NCI-H2081 treated with DMSO at 0.1 percent for 48 hours (cell line): Measurements from ENCODE around the gene CYBC1.
"Not testable (repeated sequence)": the region's sequence is repeated elsewhere in the genome, so short reads cannot be mapped to it uniquely, and the experiment has no call there.

ENCODE experiments used
- DNase-seq: peaks from one replicate; lab custom pipeline; 2025; lab: John Stamatoyannopoulos, UW

The CYBC1 gene

GRCh38 chr17:82477934-82478333 lies 27.4 kb upstream of the CYBC1 start:
- no peak for DNase-seq

- DNase-seq, result no peak
Measured at GRCh38 chr17:82475458-82475857, 24.9 kb upstream of the CYBC1 start.

GRCh38 chr17:82474223-82475010 lies 23.9 kb upstream of the CYBC1 start:
- DNase-seq, result no peak

DNA sequence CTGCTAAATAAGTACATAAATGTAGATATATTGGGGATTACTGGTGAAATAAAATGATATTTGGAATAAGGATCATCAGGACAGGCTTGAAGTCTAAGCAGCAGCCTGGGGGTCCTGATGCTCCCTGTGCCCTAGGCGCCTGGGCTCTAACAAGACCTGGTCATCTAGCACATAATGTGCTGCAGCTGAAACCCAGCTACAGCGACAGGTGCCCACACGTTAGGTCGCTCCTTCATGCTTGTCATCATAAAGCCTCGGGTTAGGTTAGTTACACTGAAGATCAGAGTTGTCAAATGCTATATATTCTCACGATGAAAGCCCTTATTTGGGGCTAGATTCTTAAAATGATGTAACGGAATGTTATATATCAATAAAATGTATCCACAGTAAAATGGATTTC lies 19.5 kb upstream of the CYBC1 start:
- DNase-seq, result no peak

GRCh38 chr17:82468692-82469091 lies 18.1 kb upstream of the CYBC1 start:
- DNase-seq, result no peak

- DNase-seq, result no peak
Measured at GRCh38 chr17:82465023-82465603, 14.6 kb upstream of the CYBC1 start.

DNA sequence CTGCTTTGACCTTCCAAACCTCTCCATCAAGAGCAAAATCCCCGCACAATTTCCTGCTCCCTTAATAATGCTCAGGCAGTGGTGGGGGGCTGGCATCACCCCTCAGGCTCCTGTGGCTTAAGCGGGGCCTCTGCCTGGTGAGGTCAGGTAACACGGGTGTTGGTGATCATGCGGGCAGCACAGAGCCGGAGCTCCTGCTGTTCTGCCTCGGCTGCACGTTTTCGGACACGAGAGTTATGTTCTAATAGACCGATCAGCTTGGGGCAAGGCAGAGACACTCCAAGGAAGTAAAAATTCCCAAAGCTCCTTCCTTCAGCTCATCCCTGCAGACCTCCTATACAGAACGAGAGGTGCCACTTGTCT lies 14.0 kb upstream of the CYBC1 start:
- no peak for DNase-seq

DNA sequence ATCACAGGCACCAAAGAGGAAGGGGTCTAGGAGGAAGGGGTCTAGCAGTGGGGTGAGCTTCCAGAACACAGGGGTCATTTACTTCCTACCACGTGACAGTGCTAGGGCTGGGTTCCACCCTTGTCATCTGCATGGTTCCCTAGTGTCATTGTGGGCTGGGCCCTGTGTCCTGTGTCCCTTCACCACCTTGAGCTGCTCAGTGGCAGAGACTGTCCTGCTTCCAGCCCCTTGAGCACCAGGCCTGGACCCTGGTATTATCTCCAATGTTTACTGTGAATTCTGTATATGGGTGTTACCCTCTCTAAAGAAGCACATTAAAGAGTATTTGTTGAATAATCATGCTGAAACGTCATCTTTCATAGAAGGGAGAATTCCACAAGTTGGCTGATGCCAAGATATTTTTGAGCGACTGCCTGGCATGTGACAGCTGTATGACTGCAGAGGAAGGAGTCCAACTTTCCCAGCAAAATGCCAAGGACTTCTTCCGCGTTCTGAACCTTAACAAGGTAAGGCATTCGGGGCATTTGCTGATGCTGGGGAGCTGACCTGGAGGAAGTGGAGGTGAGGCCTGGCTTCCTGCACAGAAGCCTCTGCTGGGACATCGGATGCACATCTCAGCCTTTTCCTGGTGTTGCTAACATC lies 13.5 kb upstream of the CYBC1 start:
- no peak for DNase-seq

DNA sequence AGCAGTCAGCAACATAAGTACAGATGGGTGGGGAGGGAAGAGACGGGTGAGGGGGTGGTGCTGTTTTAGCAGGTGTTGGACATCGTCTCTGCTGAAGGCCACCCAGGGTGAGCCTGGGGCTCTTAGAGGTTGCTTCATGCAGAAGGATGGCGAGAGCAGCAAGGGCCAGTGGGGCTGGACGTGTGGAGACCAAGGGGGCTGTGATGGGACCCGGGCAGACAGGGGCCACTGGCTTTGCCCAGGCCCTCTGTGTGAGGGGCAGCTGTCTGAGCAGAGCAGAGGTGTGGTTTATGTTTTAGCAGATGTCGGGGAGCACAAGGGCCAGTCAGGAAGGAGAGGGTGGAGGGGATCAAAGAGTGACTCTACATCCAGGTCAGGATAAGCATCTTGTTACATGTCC lies 12.8 kb upstream of the CYBC1 start:
- no peak for DNase-seq

DNA sequence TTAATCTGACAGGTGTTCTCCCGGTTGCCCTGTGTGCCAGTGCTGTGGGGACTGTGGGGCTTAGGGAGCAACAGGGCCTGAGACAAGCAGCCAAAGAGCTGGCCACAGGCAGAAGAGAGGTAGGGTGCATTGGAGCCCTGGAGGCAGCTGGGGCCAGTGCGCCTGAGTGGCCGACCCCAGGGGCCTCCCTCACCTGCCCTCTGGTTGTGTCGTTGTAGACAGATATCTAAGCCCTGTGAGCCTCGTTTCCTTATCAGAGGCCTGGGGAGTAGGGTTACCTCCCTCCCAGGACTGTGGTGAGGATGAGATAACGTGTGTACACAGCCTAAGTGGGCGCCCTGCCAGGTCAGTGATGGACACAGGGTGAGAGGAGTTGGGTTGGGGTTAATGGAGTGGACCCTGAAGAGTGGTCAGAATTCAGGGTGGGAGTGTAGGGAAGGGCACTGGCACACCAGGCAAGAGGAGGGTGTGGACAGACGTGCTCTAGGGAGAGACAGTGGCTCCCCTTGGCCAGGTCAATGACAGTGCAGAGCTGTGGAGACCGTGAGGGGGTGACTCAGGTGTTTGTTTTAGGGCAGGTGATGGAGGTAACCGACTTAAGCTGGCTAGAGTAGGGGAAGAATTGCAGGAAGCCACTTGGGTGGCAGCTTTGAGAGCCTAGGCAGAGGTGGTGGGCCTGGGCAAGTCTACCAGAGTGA lies 11.4 kb upstream of the CYBC1 start:
- DNase-seq, result no peak

- DNase-seq, result not testable (repeated sequence)
Measured at GRCh38 chr17:82459936-82460335, 9.4 kb upstream of the CYBC1 start.

- no peak for DNase-seq
Measured at GRCh38 chr17:82458885-82459424, 8.4 kb upstream of the CYBC1 start.

GRCh38 chr17:82458179-82458884 lies 7.8 kb upstream of the CYBC1 start, which contains the start of gene NARF:
Gene NARF (plus strand): TSS chr17:82458741. CDS start chr17:82458804, 63 bp downstream.
- peak; percentile 94 for DNase-seq

- DNase-seq, result peak; percentile 84
Measured at GRCh38 chr17:82457929-82458178, 7.3 kb upstream of the CYBC1 start.

GRCh38 chr17:82457073-82457928 lies 6.7 kb upstream of the CYBC1 start:
- DNase-seq, result no peak

DNA sequence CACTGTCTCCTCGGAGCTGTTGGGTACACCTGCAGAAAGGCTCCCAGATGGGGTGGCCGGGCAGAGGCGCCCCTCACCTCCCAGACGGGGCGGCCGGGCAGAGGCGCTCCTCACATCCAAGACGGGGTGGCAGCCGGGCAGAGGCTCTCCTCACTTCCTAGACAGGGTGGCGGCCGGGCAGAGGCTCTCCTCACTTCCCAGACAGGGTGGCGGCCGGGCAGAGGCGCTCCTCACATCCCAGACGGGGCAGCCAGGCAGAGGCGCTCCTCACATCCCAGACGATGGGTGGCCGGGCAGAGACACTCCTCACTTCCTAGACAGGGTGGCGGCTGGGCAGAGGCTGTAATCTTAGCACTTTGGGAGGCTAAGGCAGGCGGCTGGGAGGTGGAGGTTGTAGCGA lies 3.2 kb upstream of the CYBC1 start:
- DNase-seq, result not testable (repeated sequence)

DNA sequence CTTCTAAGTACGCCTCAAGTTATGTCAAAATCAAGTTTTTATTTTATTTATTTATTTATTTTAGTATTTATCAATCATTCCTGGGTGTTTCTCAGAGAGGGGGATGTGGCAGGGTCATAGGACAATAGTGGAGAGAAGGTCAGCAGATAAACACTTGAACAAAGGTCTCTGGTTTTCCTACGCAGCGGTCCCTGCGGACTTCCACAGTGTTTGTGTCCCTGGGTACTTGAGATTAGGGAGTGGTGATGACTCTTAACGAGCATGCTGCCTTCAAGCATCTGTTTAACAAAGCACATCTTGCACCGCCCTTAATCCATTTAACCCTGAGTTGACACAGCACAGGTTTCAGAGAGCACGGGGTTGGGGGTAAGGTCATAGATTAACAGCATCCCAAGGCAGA lies 2.6 kb upstream of the CYBC1 start:
- DNase-seq, result not testable (repeated sequence)

DNA sequence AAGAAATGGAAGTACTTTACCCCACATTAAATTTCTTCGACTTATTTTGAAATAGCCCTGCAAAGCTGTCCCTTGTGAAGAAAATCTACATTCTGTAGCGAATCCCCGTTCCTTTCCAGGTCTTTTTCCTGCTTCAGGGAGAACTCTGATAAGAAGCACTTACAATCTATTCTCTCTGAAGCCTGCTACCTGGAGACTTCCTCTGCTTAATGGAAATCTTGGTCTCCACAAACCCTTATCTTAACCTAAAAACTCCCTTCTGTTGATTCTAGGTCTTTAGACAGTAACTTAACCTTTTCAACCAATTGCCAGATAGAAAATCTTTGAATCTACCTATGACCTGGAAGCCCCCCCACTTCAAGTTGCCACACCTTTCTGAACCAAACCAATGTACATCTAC lies 1.6 kb upstream of the CYBC1 start:
- DNase-seq, result no peak

GRCh38 chr17:82449883-82450356 lies 632 bp downstream of the CYBC1 start:
- DNase-seq, result no peak

DNA sequence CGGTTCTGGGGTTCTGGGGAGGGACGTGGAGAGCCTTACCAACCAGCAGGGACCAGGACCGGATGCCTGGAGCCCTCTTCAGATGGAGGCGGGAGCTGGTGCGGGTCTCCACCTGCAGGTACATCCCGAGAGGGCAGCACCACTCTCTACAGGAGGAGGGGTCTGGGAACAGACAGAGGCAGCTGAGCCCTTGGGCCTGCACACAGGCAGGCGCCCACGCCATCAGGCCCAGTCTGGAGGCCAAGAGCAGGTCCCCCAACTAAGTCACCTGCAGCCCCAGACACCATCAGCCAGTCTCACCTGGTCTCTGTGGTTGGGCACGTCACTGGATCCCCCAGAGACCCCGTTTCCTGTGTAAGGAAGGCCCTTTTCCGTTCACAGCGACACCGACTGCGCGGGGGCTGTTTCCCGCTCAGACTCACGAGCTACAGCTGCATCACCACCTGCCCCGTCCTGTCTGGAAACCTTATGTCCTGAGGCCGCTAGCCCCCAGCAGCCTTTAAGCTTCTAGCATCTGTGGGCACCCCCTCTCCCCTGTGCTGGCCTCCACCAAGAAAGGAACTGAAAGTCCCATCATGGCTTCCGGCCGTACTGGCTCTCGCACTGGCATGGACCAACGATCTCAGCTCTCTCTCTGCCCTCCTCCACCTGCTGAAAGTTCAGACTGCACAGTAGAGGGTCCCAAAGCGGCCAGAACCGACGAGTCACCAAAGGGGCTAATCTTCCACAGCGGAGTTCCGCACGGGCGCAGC lies 1.2 kb downstream of the CYBC1 start:
- no peak for DNase-seq
